HCT116 (cell line): Measurements from ENCODE around the gene SMIM36. TPM values are rescaled to one million over a fixed set of nuclear protein-coding genes. Genes with fewer than 3 reads are reported as not detected.

Experiments
- ATAC-seq: fragments of 200-7000 bp; cut with Tn5 transposase; 2 replicates; pipeline ENCODE4 v1.9.1; 2020; ENCODE audit warnings: mild to moderate bottlenecking, moderate library complexity
- BruUV-seq: library from RNA; stranded (reverse); fragments of 400-500 nt; replicated peaks from 2 replicates; lab custom pipeline; 2021; lab: Mats Ljungman, UMichigan
- CTCF ChIA-PET: fragments of 300-600 bp; sonication (Branson Sonifier 250); formaldehyde crosslinking; loops from one replicate; lab custom pipeline; 2021; ENCODE audit warnings: antibody characterized with exemption; lab: Charles Lee
- POLR2A ChIA-PET: fragments of 300-600, 350-600 bp; sonication (Branson Sonifier 250); formaldehyde crosslinking; loops from one replicate; lab custom pipeline; 2021; ENCODE audit warnings: antibody characterized with exemption; lab: Charles Lee
- RAD21 ChIA-PET, 2 experiments: fragments of 300-600 bp; sonication (Branson Sonifier 250); formaldehyde crosslinking; loops; one replicate each; lab custom pipeline; 2023; ENCODE audit warnings: low total read pairs in 2 of 2; ENCODE audit not compliant: uncharacterized antibody in 2 of 2, unreplicated experiment in 2 of 2, low non-redundant PET in 1 of 2; lab: Charles Lee
- DNase-seq: peaks from one replicate; pipeline ENCODE4 v3.0.0-alpha.2; 2010; ENCODE audit warnings: low read depth, low spot score
- H2AFZ ChIP-seq: fragments of 200-600 bp; shearing (Covaris generic), sonication (generic); 2 replicates; pipeline ENCODE4 v1.6.1; 2017; ENCODE audit warnings: low read depth, mixed run types, mixed read lengths, antibody characterized with exemption, low read length; ENCODE audit not compliant: poor library complexity, severe bottlenecking
- H3K27ac ChIP-seq: 2 replicates; pipeline ENCODE4 v1.5.1; 2012; ENCODE audit warnings: low read depth, low read length
- H3K27me3 ChIP-seq: fragments of 200-600 bp; sonication (generic); 2 replicates; pipeline ENCODE4 v1.6.1; 2016; ENCODE audit warnings: mixed run types, low read length, mixed read lengths; ENCODE audit not compliant: insufficient read depth
- H3K36me3 ChIP-seq, 2 experiments: fragments of 200-500 bp in 1 of 2; fragments of 200-600 bp in 1 of 2; sonication (Bioruptor generic) in 1 of 2; sonication (generic) in 1 of 2; 2 replicates each; pipeline versions ENCODE4 v1.5.1 to v1.6.1; 2014 to 2016; ENCODE audit warnings: low read length in 2 of 2, inconsistent platforms in 1 of 2, mixed read lengths in 1 of 2, mixed run types in 1 of 2; ENCODE audit not compliant: insufficient read depth in 2 of 2, control insufficient read depth in 1 of 2
- H3K4me1 ChIP-seq, 2 experiments: fragments of 200-600 bp in 1 of 2; sonication (generic) in 1 of 2; 2 replicates each; pipeline versions ENCODE4 v1.5.1 to v1.6.1; 2012 to 2017; ENCODE audit warnings: low read length in 2 of 2, inconsistent platforms in 1 of 2, mild to moderate bottlenecking in 1 of 2, mixed read lengths in 1 of 2, mixed run types in 1 of 2, moderate library complexity in 1 of 2; ENCODE audit not compliant: insufficient read depth in 2 of 2, control insufficient read depth in 1 of 2
- H3K4me2 ChIP-seq: fragments of 200-600 bp; sonication (generic); 2 replicates; pipeline ENCODE4 v1.6.1; 2017; ENCODE audit warnings: mixed run types, low read length, mixed read lengths
- H3K4me3 ChIP-seq, 2 experiments: fragments of 200-600 bp in 1 of 2; sonication (generic) in 1 of 2; replicated peaks in 1 of 2; 2 replicates each; pipeline ENCODE4 v1.5.1; 2011 to 2016; ENCODE audit warnings: low read length in 2 of 2, control low read depth in 1 of 2, low read depth in 1 of 2, mild to moderate bottlenecking in 1 of 2, mixed read lengths in 1 of 2, mixed run types in 1 of 2
- H3K79me2 ChIP-seq: fragments of 200-600 bp; sonication (generic); 2 replicates; pipeline ENCODE4 v1.6.1; 2017; ENCODE audit warnings: mild to moderate bottlenecking, mixed run types, low read length, moderate library complexity, mixed read lengths; ENCODE audit not compliant: insufficient read depth
- H3K9ac ChIP-seq: fragments of 200-600 bp; sonication (generic); 2 replicates; pipeline ENCODE4 v1.6.1; 2016; ENCODE audit warnings: low read length, mixed read lengths
- H3K9me2 ChIP-seq: fragments of 200-600 bp; sonication (generic), shearing (Covaris generic); 2 replicates; pipeline ENCODE4 v1.6.1; 2017; ENCODE audit warnings: mixed run types, mild to moderate bottlenecking, moderate library complexity; ENCODE audit not compliant: insufficient read depth
- H3K9me3 ChIP-seq, 2 experiments: fragments of 200-500 bp in 1 of 2; fragments of 200-600 bp in 1 of 2; sonication (Bioruptor generic) in 1 of 2; sonication (generic) in 1 of 2; 2 replicates each; pipeline ENCODE4 v1.6.1; 2014 to 2017; ENCODE audit warnings: low read length in 2 of 2, mixed read lengths in 2 of 2, inconsistent platforms in 1 of 2, low read depth in 1 of 2, mild to moderate bottlenecking in 1 of 2, mixed run types in 1 of 2, moderate library complexity in 1 of 2; ENCODE audit not compliant: control insufficient read depth in 1 of 2, insufficient read depth in 1 of 2
- H4K20me1 ChIP-seq: fragments of 200-600 bp; sonication (generic), shearing (Covaris generic); 2 replicates; pipeline ENCODE4 v1.6.1; 2017; ENCODE audit warnings: mixed run types, mild to moderate bottlenecking, moderate library complexity; ENCODE audit not compliant: insufficient read depth
- ELF1 ChIP-seq: IDR thresholded peaks from 2 replicates; pipeline ENCODE4 v1.6.1; 2012; ENCODE audit warnings: low read depth, borderline replicate concordance
- POLR2AphosphoS5 ChIP-seq: IDR thresholded peaks from 2 replicates; pipeline ENCODE4 v1.6.1; 2011; ENCODE audit warnings: mild to moderate bottlenecking, low read depth, low read length, moderate library complexity
- RAD21 ChIP-seq: IDR thresholded peaks from 2 replicates; pipeline ENCODE4 v1.6.1; 2012; ENCODE audit warnings: low read depth, mild to moderate bottlenecking
- SIN3A ChIP-seq: IDR thresholded peaks from 2 replicates; pipeline ENCODE4 v1.6.1; 2012; ENCODE audit warnings: low read depth
- SP1 ChIP-seq: IDR thresholded peaks from 2 replicates; pipeline ENCODE4 v1.6.1; 2012; ENCODE audit warnings: low read depth
- SRF ChIP-seq: IDR thresholded peaks from 2 replicates; pipeline ENCODE4 v1.6.1; 2012; ENCODE audit warnings: low read depth
- TCF7L2 ChIP-seq: IDR thresholded peaks from 2 replicates; pipeline ENCODE4 v1.7.0; 2011; ENCODE audit warnings: borderline replicate concordance, inconsistent platforms; ENCODE audit not compliant: insufficient read depth, insufficient read length; ENCODE audit errors: extremely low read depth
- YY1 ChIP-seq: IDR thresholded peaks from 2 replicates; pipeline ENCODE4 v1.6.1; 2011; ENCODE audit warnings: low read length, low read depth, moderate library complexity, mild to moderate bottlenecking; ENCODE audit not compliant: insufficient replicate concordance; ENCODE audit errors: extremely low read depth
- ZFX ChIP-seq: fragments of 450-650 bp; IDR thresholded peaks from 2 replicates; pipeline ENCODE4 v1.6.1; 2017
- ZNF274 ChIP-seq: fragments of 200-500 bp; sonication (Bioruptor generic); IDR thresholded peaks from 2 replicates; pipeline ENCODE4 v1.6.1; 2014; ENCODE audit warnings: mild to moderate bottlenecking, low read depth, low read length, inconsistent platforms
- intact Hi-C: fragments of 100-400 bp; cut with micrococcal nuclease; formaldehyde crosslinking; loops from 2 replicates; pipeline ENCODE4 v1.10.0; 2022
- total RNA-seq: library from RNA; stranded (reverse); gene quantifications from one replicate; pipeline ENCODE4 v1.2.1, GENCODE V29; 2021; ENCODE audit not compliant: unreplicated experiment
- TF ChIP-seq, protein P1 (sequence below): IDR thresholded peaks from 2 replicates; pipeline ENCODE4 v1.6.1; 2012
- TF ChIP-seq, protein P2 (sequence below): IDR thresholded peaks from 2 replicates; pipeline ENCODE4 v1.6.1; 2011; ENCODE audit warnings: mild to moderate bottlenecking, low read length, moderate library complexity; ENCODE audit not compliant: insufficient replicate concordance; ENCODE audit errors: extremely low read depth

The SMIM36 gene
- total RNA-seq, 1 experiment from 2014 or later: 0.37 TPM

DNA sequence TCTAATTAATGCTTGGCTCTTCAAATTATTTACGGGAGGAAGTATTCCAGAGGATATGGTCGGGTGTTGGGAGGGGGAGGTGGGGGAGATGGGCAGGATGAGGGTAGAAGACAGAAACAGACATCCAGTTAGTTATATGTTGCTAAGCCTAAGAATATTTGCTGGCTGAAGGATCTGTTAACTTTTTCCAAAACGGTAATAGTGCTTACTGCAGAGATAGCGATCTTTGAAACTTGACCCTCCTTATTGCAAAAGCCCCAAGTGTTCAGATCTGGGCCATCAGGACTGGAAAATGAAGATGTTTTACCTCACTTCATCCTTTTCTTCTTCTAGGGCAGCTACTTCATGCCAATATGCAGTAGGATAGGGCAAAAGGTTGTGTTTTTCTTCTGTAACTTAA lies 62.6 kb downstream of the SMIM36 start:
- intact Hi-C loops: no loop called here
- H2AFZ ChIP-seq: no peak overlapping the region
- H3K9ac ChIP-seq: no peak overlapping the region
- no peak overlapping the region for H3K4me3 ChIP-seq
- H3K9me2 ChIP-seq: no peaks in the 10 kb centered on the region
- H3K4me2 ChIP-seq: no peak overlapping the region
- no peaks in the 10 kb centered on the region for H3K79me2 ChIP-seq
- no peak for TF ChIP-seq SRF
- TF ChIP-seq, protein P1, sequence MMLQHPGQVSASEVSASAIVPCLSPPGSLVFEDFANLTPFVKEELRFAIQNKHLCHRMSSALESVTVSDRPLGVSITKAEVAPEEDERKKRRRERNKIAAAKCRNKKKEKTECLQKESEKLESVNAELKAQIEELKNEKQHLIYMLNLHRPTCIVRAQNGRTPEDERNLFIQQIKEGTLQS: no peak
- no peak for TF ChIP-seq RAD21
- TF ChIP-seq ZFX: no peak
- no peak for TF ChIP-seq TCF7L2
- TF ChIP-seq SIN3A: no peak
- TF ChIP-seq, protein P2, sequence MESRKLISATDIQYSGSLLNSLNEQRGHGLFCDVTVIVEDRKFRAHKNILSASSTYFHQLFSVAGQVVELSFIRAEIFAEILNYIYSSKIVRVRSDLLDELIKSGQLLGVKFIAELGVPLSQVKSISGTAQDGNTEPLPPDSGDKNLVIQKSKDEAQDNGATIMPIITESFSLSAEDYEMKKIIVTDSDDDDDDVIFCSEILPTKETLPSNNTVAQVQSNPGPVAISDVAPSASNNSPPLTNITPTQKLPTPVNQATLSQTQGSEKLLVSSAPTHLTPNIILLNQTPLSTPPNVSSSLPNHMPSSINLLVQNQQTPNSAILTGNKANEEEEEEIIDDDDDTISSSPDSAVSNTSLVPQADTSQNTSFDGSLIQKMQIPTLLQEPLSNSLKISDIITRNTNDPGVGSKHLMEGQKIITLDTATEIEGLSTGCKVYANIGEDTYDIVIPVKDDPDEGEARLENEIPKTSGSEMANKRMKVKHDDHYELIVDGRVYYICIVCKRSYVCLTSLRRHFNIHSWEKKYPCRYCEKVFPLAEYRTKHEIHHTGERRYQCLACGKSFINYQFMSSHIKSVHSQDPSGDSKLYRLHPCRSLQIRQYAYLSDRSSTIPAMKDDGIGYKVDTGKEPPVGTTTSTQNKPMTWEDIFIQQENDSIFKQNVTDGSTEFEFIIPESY: no peak
- TF ChIP-seq YY1: no peak
- TF ChIP-seq ELF1: no peak
- TF ChIP-seq ZNF274: no peak
- no peak for TF ChIP-seq SP1
- TF ChIP-seq POLR2AphosphoS5: no peak
- DNase-seq (no peak), ATAC-seq (no peak)
- no peaks in the 10 kb centered on the region for H4K20me1 ChIP-seq
- CTCF ChIA-PET: no interaction called here
- no peaks in the 10 kb centered on the region for H3K36me3 ChIP-seq
- no peaks in the 10 kb centered on the region for H3K27me3 ChIP-seq
- BruUV-seq: no TSS peak
- H3K4me1 ChIP-seq: peaks cover 4 to 25% of the 10 kb centered on the region in 2 experiments; a peak in 3 of 4 replicates
- no peak overlapping the region for H3K27ac ChIP-seq
- RAD21 ChIA-PET: no interaction called here
- no peaks in the 10 kb centered on the region for H3K9me3 ChIP-seq
- POLR2A ChIA-PET: no interaction called here
